Measurements from ENCODE around the gene SMPD2. TPM values are rescaled to one million over a fixed set of nuclear protein-coding genes. Genes with fewer than 3 reads are reported as not detected.
A peak's percentile ranks its signal among the peaks of the same experiment; 100 is the strongest.

The SMPD2 gene
- total RNA-seq, 4 donors from 2014 or later, result 10.2 to 16.2 (median 10.7) TPM

DNA sequence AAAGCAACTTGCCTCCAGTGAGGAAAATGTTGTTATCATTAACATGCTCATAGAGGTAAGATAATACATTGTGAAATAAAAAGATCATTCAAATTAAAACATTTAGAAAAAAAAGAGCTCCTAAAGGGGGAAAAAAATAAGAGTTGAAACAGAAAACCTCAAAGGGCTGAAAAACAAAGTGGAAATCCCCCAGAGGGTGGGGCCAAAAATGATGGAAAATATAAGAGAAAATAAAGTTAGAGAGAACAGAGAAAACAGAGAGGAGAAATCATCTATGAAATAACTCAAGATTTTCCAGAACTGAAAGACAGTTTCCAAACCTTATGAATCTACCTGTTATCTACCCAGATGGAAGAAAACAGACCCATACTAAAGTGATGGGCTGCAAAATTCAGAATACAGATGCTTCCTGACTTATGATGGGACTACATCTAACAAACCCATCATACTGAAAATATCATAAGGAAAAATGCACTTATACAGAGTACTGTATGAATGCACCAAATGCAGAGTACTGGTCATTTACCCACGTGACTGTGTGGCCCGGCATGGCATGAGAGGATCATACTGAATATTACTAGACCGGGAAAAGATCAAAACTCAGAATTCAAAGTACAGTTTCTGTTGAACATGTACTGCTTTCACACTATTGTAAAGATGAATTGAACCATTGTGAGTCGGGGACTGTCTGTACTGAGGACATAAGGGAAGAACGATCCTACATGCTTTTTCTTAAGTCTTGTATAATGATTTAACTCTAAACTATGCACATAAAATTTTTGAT lies 38.5 kb downstream of the SMPD2 start:
- ATAC-seq (ENCODE audit: low FRiP score) (no peak), DNase-seq (ENCODE audit: low spot score) (no peak)
- TF ChIP-seq, protein P1, sequence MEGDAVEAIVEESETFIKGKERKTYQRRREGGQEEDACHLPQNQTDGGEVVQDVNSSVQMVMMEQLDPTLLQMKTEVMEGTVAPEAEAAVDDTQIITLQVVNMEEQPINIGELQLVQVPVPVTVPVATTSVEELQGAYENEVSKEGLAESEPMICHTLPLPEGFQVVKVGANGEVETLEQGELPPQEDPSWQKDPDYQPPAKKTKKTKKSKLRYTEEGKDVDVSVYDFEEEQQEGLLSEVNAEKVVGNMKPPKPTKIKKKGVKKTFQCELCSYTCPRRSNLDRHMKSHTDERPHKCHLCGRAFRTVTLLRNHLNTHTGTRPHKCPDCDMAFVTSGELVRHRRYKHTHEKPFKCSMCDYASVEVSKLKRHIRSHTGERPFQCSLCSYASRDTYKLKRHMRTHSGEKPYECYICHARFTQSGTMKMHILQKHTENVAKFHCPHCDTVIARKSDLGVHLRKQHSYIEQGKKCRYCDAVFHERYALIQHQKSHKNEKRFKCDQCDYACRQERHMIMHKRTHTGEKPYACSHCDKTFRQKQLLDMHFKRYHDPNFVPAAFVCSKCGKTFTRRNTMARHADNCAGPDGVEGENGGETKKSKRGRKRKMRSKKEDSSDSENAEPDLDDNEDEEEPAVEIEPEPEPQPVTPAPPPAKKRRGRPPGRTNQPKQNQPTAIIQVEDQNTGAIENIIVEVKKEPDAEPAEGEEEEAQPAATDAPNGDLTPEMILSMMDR (IDR thresholded peaks at IDR 0.05), result no peak

DNA sequence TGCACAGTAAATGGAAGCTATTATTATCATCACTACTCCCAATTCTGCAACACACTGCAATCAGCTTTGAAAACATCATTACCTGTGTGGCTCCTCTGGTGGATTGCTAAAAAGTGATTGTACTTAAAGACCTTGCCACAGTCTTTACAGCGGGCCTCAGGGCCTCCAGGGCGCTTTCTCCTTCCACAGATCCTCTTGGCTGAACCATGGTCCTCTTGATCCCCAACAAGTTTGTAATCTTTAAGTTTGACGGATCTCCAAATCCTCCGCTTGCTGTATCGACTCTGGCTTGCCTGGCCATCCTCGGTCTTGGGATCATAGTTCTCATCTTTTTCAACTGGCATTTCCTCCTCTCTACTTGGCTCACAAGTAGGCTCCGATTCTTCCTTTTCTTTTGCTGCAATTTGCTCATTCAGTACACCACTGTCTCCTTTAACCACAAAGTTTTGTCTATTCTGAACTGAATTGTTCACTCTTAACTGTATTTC lies 40.5 kb downstream of the SMPD2 start:
- TF ChIP-seq, protein P1 (IDR thresholded peaks at IDR 0.05), result no peak
- no peak for ATAC-seq (ENCODE audit: low FRiP score)

DNA sequence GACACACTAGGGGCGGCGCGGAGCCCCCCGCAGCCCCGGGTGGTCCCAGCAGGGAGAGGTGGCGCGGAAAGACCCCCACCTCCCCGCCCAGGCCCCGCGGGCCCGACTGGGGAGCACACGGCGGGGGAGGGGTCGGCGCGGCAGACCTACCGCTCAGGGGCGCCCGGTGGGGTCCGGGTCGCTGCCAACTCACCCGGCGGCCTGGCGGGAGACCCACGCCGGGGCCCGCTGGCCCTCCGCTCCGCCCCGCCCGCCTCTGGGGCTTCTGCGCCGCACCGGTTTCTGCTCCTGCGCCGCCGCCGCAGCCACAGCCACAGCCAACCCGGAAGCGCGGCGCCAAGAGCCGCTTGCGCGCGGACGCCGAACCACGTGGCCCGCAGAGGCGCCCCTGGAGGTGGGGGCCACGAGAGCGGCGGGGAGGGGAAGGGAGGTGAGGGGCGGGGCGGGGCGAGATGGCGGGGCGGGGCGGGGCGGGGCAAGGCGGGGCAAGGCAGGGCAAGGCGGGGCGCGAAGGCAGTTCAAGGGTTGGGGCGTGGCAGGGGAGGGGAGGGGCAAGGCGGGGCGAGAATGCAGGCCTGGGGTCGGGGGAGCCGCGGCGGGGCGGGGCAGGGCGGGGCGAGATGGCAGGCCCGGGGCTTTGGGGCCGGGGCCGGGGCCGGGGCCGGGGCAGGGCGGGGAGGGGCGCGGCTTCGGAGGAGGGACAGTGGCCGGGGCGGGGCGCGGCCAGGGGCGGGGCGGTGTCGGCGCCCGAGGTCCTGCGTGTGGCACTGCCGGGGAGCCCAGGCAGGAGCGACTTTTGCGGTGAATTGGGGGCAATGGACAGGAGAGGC lies 42.6 kb downstream of the SMPD2 start, which contains the start of gene ZBTB24:
Gene ZBTB24, minus strand, starts transcription at position 315 of the 830 bp plus-strand sequence. CDS start 1,193 bp downstream, outside the sequence.
- TF ChIP-seq, protein P1 (IDR thresholded peaks at IDR 0.05), result no peak
- ATAC-seq (ENCODE audit: low FRiP score), result peak; percentile 94
- DNase-seq (ENCODE audit: low spot score), result peak; percentile 70

More for the DNA sequence above, 40.5 kb downstream of the SMPD2 start:
- DNase-seq (ENCODE audit: low spot score), result no peak

DNA sequence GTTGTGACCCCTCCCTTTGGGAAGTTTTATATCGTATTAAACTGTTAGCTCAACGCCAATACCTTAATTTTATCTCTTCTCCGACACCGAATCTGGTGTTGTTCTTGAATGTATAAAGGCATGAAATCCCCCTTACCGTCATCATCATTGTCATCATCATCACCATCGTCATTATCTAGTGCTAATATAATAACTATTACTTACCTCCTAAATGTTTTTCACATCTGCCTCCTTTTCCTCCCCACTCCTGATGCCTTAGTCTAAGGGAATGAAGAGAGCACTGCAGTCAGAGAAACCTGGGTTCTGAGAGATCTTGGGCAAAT lies 43.2 kb downstream of the SMPD2 start:
- DNase-seq (ENCODE audit: low spot score) (no peak), ATAC-seq (ENCODE audit: low FRiP score) (peak; percentile 12)
- TF ChIP-seq, protein P1 (IDR thresholded peaks at IDR 0.05), result no peak

DNA sequence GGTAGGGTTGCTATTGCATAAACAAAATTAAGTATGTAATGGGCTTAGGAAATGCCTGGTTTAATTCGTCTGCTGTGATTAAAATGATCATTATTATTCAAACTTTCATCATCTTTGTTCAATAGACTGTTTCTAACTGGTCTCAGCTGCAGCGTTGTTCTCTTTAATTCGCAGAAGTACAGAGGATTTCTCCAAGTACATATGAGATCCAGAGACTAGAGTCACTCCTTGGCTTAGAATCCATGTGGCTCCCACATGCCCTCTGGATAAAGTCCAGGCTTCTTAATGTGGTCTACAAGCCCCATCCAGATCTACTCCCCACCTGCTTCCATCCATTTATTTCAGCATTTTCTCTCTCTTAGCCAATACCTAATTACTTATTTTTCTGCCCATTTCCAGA lies 43.6 kb downstream of the SMPD2 start:
- TF ChIP-seq, protein P1 (IDR thresholded peaks at IDR 0.05), result no peak
- ATAC-seq (ENCODE audit: low FRiP score) (no peak), DNase-seq (ENCODE audit: low spot score) (no peak)

DNA sequence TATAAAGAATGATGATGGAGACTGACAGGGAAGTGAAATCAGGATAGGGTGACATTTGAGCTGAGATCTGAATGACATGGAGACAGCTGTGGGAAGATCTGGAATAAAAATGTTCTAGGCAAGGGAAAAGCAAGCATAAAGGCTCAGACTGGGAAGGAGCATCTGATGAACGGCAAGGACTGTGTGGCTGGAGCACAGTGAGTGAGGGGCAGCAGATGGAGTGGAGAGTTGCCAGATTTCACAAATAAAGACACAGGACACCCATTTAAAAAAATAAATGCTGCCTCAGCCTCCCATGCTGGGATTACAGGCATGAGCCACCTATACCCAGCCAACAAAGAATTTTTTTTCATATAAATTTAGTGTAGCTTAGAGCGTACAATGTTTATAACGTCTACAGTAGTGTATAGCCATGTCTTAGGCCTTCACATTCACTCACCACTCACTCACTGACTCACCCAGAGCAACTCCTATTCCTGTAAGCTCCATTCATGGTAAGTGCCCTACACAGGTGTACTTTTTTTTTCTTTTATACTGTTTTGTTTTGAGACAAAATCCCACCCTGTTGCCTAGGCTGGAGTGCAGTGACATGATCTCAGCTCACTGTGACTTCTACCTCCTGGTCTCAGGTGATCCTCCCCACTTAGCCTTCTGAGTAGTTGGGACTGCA lies 44.9 kb downstream of the SMPD2 start:
- TF ChIP-seq, protein P1 (IDR thresholded peaks at IDR 0.05), result no peak
- no peak for ATAC-seq (ENCODE audit: low FRiP score)

More for the DNA sequence above, 44.9 kb downstream of the SMPD2 start:
- no peak for DNase-seq (ENCODE audit: low spot score)
